Chondrocyte (in vitro differentiated cells): Measurements from ENCODE around the gene CADM1. TPM values are rescaled to one million over a fixed set of nuclear protein-coding genes. Genes with fewer than 3 reads are reported as not detected.

Source experiments
- DNase-seq: peaks from one replicate; pipeline ENCODE4 v3.0.0; 2021; ENCODE audit warnings: mixed read lengths, low spot score
- H3K27ac Mint-ChIP-seq: one replicate; pipeline ENCODE4 v1.8.0; 2021; ENCODE audit warnings: mild to moderate bottlenecking, moderate library complexity, mixed read lengths; ENCODE audit not compliant: unreplicated experiment
- H3K27me3 Mint-ChIP-seq: 2 replicates; pipeline ENCODE4 v1.8.0; 2021; ENCODE audit warnings: low read depth, mixed read lengths
- H3K36me3 Mint-ChIP-seq: 2 replicates; pipeline ENCODE4 v1.8.0; 2021; ENCODE audit warnings: low read depth, mixed read lengths
- H3K4me1 Mint-ChIP-seq: 2 replicates; pipeline ENCODE4 v1.8.0; 2021; ENCODE audit warnings: low read depth, mild to moderate bottlenecking, mixed read lengths
- H3K4me3 Mint-ChIP-seq: one replicate; pipeline ENCODE4 v1.8.0; 2021; ENCODE audit warnings: mild to moderate bottlenecking, moderate library complexity, mixed read lengths; ENCODE audit not compliant: unreplicated experiment
- H3K9me3 Mint-ChIP-seq: 2 replicates; pipeline ENCODE4 v1.8.0; 2021; ENCODE audit warnings: low read depth, mixed read lengths
- CTCF ChIP-seq: fragments of 200-600 bp; sonication (generic); IDR thresholded peaks from 2 replicates; pipeline ENCODE4 v1.5.0; 2021; ENCODE audit warnings: antibody characterized with exemption, mild to moderate bottlenecking, moderate library complexity
- total RNA-seq: library from RNA; stranded (reverse); gene quantifications from 3 replicates; pipeline ENCODE4 v1.2.1, GENCODE V29; 2021

The CADM1 gene
- total RNA-seq, 1 donor from 2014 or later: 29.0 TPM

GRCh38 chr11:115420505-115420904 lies 83.7 kb downstream of the CADM1 start:
- TF ChIP-seq CTCF: no peak
- Mint-ChIP-seq H3K4me1 (peaks cover 18% of the 10 kb centered on the region), H3K36me3 (no peaks in the 10 kb centered on the region), H3K4me3 (no peak overlapping the region), H3K27ac (no peak overlapping the region), H3K27me3 (no peaks in the 10 kb centered on the region), H3K9me3 (no peaks in the 10 kb centered on the region)
- no peak for DNase-seq

GRCh38 chr11:115418626-115419025 lies 85.6 kb downstream of the CADM1 start:
- no peaks in the 10 kb centered on the region for H3K9me3 Mint-ChIP-seq
- no peak overlapping the region for H3K27ac Mint-ChIP-seq
- H3K27me3 Mint-ChIP-seq: no peaks in the 10 kb centered on the region
- TF ChIP-seq CTCF: no peak
- no peak for DNase-seq
- peaks cover 18% of the 10 kb centered on the region for H3K4me1 Mint-ChIP-seq
- H3K36me3 Mint-ChIP-seq: no peaks in the 10 kb centered on the region
- H3K4me3 Mint-ChIP-seq: no peak overlapping the region

- DNase-seq: no peak
- Mint-ChIP-seq H3K27ac (no peak overlapping the region), H3K4me3 (no peak overlapping the region), H3K9me3 (no peaks in the 10 kb centered on the region), H3K4me1 (peaks cover 18% of the 10 kb centered on the region), H3K36me3 (no peaks in the 10 kb centered on the region), H3K27me3 (no peaks in the 10 kb centered on the region)
- no peak for TF ChIP-seq CTCF
These were observed 86.1 kb downstream of the CADM1 start for GRCh38 chr11:115418081-115418480.

- Mint-ChIP-seq H3K27ac (no peak overlapping the region), H3K9me3 (no peaks in the 10 kb centered on the region), H3K27me3 (no peaks in the 10 kb centered on the region), H3K4me1 (peaks cover 33% of the 10 kb centered on the region), H3K36me3 (no peaks in the 10 kb centered on the region), H3K4me3 (no peak overlapping the region)
- no peak for TF ChIP-seq CTCF
- DNase-seq: no peak
These were observed 93.1 kb downstream of the CADM1 start for GRCh38 chr11:115411120-115411519.

GRCh38 chr11:115409691-115410220 lies 94.5 kb downstream of the CADM1 start:
- Mint-ChIP-seq H3K9me3 (no peaks in the 10 kb centered on the region), H3K4me3 (no peak overlapping the region), H3K4me1 (peaks cover 33% of the 10 kb centered on the region), H3K27me3 (no peaks in the 10 kb centered on the region), H3K36me3 (no peaks in the 10 kb centered on the region), H3K27ac (no peak overlapping the region)
- no peak for TF ChIP-seq CTCF
- no peak for DNase-seq
